Panc1 (cell line): Measurements from ENCODE around the gene SPECC1. TPM values are rescaled to one million over a fixed set of nuclear protein-coding genes. Genes with fewer than 3 reads are reported as not detected.

ENCODE experiments used
- ATAC-seq: fragments of 200-7000 bp; cut with Tn5 transposase; 2 replicates; pipeline ENCODE4 v1.9.1; 2020; ENCODE audit warnings: mild to moderate bottlenecking, moderate library complexity
- BruUV-seq: library from RNA; stranded (reverse); fragments of 400-500 nt; replicated peaks from 2 replicates; lab custom pipeline; 2021; lab: Mats Ljungman, UMichigan
- CTCF ChIA-PET: fragments of 300-600 bp; sonication (Branson Sonifier 250); formaldehyde crosslinking; loops from one replicate; lab custom pipeline; 2022; ENCODE audit warnings: antibody characterized with exemption; lab: Charles Lee
- POLR2A ChIA-PET: fragments of 300-600 bp; sonication (Branson Sonifier 250); formaldehyde crosslinking; loops from one replicate; lab custom pipeline; 2022; ENCODE audit warnings: antibody characterized with exemption; lab: Charles Lee
- DNase-seq: peaks from one replicate; pipeline ENCODE4 v3.0.0-alpha.2; 2010; ENCODE audit warnings: low read depth, low spot score
- H3K27ac ChIP-seq: 2 replicates; pipeline ENCODE4 v1.5.1; 2011; ENCODE audit warnings: mild to moderate bottlenecking, low read length, inconsistent platforms
- H3K27me3 ChIP-seq: fragments of 200-500 bp; sonication (Bioruptor generic); 2 replicates; pipeline ENCODE4 v1.6.0; 2014; ENCODE audit warnings: low read length, inconsistent platforms; ENCODE audit not compliant: control insufficient read depth, insufficient read depth
- H3K36me3 ChIP-seq: fragments of 200-500 bp; sonication (Bioruptor generic); 2 replicates; pipeline ENCODE4 v1.5.1; 2014; ENCODE audit warnings: inconsistent platforms, mild to moderate bottlenecking, low read length, moderate library complexity; ENCODE audit not compliant: control insufficient read depth, insufficient read depth
- H3K4me1 ChIP-seq: 2 replicates; pipeline ENCODE4 v1.5.1; 2011; ENCODE audit warnings: inconsistent platforms, mild to moderate bottlenecking, low read length, moderate library complexity; ENCODE audit not compliant: control insufficient read depth, insufficient read depth
- H3K4me3 ChIP-seq, 2 experiments: 2 replicates each; pipeline ENCODE4 v1.5.1; 2011 to 2012; ENCODE audit warnings: low read depth in 2 of 2, low read length in 2 of 2, mild to moderate bottlenecking in 2 of 2, inconsistent platforms in 1 of 2, moderate library complexity in 1 of 2
- H3K9me3 ChIP-seq: fragments of 200-500 bp; sonication (Bioruptor generic); 2 replicates; pipeline ENCODE4 v1.5.1; 2014; ENCODE audit warnings: low read depth, mild to moderate bottlenecking, inconsistent platforms, low read length, moderate library complexity; ENCODE audit not compliant: control insufficient read depth, insufficient read depth
- POLR2AphosphoS5 ChIP-seq: IDR thresholded peaks from 2 replicates; pipeline ENCODE4 v1.6.1; 2012; ENCODE audit warnings: mild to moderate bottlenecking, low read depth, low read length, moderate library complexity
- SIN3A ChIP-seq: IDR thresholded peaks from 2 replicates; pipeline ENCODE4 v1.6.1; 2012; ENCODE audit warnings: low read depth, mild to moderate bottlenecking, low read length, moderate library complexity, borderline replicate concordance; ENCODE audit not compliant: insufficient read depth
- TCF7L2 ChIP-seq: IDR thresholded peaks from 2 replicates; pipeline ENCODE4 v1.6.1; 2011; ENCODE audit warnings: mild to moderate bottlenecking, low read depth, low read length, inconsistent platforms
- in situ Hi-C: cut with HindIII; loops from 2 replicates; pipeline ENCODE4 v1.10.0; 2016; ENCODE audit warnings: low sequenced_read_pairs, low pct_unique_long_range_greater_than_20kb
- intact Hi-C: fragments of 100-400 bp; cut with micrococcal nuclease; formaldehyde crosslinking; loops from one replicate; pipeline ENCODE4 v1.10.0; 2022; ENCODE audit not compliant: unreplicated experiment
- total RNA-seq: library from RNA; stranded (reverse); gene quantifications from one replicate; pipeline ENCODE4 v1.2.1, GENCODE V29; 2021; ENCODE audit not compliant: unreplicated experiment
- TF ChIP-seq, protein P1 (sequence below), 2 experiments: IDR thresholded peaks; 2 replicates each; pipeline ENCODE4 v1.6.1; 2011 to 2012; ENCODE audit warnings: low read depth in 2 of 2, control low read depth in 1 of 2, low read length in 1 of 2, mild to moderate bottlenecking in 1 of 2, moderate library complexity in 1 of 2; ENCODE audit not compliant: insufficient read depth in 1 of 2
- TF ChIP-seq, protein P2 (sequence below): fragments of 450-650 bp; IDR thresholded peaks from 2 replicates; pipeline ENCODE4 v1.5.1; 2017; ENCODE audit warnings: mild to moderate bottlenecking

Gene SPECC1
- total RNA-seq, 1 experiment from 2014 or later = 80.8 TPM

DNA sequence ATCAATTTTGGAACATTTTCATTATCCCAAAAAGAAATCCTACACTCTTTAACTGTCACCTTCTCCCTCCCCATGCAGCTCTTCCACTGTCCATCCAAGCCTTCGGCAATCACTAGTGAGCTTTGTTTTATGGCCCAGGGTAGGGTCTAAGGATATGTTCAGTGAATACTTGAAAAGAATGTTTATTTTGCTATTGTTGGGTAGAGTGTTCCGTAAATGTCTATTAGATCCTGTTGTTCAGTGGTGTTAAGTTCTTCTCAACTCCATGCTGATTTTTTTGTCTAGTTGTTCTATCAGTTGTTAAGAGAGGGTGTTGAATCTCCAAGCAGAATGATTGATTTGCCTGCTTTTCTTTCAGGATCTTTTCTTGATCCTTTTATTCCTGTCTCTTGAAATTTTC is 29.9 kb downstream of the SPECC1 start:
- no peak overlapping the region for H3K4me3 ChIP-seq
- DNase-seq = no peak
- no TSS peak for BruUV-seq
- CTCF ChIA-PET = no interaction called here
- intact Hi-C loops = no loop called here
- POLR2A ChIA-PET = no interaction called here
- H3K4me1 ChIP-seq = peaks cover 6% of the 10 kb centered on the region
- no peaks in the 10 kb centered on the region for H3K9me3 ChIP-seq
- no peaks in the 10 kb centered on the region for H3K36me3 ChIP-seq
- H3K27me3 ChIP-seq = no peaks in the 10 kb centered on the region
- H3K27ac ChIP-seq = no peak overlapping the region
- in situ Hi-C loops = no loop called here
- no peak for ATAC-seq
- TF ChIP-seq SIN3A = no peak
- TF ChIP-seq, protein P1, sequence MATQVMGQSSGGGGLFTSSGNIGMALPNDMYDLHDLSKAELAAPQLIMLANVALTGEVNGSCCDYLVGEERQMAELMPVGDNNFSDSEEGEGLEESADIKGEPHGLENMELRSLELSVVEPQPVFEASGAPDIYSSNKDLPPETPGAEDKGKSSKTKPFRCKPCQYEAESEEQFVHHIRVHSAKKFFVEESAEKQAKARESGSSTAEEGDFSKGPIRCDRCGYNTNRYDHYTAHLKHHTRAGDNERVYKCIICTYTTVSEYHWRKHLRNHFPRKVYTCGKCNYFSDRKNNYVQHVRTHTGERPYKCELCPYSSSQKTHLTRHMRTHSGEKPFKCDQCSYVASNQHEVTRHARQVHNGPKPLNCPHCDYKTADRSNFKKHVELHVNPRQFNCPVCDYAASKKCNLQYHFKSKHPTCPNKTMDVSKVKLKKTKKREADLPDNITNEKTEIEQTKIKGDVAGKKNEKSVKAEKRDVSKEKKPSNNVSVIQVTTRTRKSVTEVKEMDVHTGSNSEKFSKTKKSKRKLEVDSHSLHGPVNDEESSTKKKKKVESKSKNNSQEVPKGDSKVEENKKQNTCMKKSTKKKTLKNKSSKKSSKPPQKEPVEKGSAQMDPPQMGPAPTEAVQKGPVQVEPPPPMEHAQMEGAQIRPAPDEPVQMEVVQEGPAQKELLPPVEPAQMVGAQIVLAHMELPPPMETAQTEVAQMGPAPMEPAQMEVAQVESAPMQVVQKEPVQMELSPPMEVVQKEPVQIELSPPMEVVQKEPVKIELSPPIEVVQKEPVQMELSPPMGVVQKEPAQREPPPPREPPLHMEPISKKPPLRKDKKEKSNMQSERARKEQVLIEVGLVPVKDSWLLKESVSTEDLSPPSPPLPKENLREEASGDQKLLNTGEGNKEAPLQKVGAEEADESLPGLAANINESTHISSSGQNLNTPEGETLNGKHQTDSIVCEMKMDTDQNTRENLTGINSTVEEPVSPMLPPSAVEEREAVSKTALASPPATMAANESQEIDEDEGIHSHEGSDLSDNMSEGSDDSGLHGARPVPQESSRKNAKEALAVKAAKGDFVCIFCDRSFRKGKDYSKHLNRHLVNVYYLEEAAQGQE (IDR thresholded peaks at IDR 0.05; ENCODE audit: insufficient read depth in 1 of 2, low read depth in 2 of 2, low read length in 1 of 2) = no peak
- no peak for TF ChIP-seq TCF7L2
- TF ChIP-seq, protein P2, sequence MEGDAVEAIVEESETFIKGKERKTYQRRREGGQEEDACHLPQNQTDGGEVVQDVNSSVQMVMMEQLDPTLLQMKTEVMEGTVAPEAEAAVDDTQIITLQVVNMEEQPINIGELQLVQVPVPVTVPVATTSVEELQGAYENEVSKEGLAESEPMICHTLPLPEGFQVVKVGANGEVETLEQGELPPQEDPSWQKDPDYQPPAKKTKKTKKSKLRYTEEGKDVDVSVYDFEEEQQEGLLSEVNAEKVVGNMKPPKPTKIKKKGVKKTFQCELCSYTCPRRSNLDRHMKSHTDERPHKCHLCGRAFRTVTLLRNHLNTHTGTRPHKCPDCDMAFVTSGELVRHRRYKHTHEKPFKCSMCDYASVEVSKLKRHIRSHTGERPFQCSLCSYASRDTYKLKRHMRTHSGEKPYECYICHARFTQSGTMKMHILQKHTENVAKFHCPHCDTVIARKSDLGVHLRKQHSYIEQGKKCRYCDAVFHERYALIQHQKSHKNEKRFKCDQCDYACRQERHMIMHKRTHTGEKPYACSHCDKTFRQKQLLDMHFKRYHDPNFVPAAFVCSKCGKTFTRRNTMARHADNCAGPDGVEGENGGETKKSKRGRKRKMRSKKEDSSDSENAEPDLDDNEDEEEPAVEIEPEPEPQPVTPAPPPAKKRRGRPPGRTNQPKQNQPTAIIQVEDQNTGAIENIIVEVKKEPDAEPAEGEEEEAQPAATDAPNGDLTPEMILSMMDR = no peak
- no peak for TF ChIP-seq POLR2AphosphoS5

DNA sequence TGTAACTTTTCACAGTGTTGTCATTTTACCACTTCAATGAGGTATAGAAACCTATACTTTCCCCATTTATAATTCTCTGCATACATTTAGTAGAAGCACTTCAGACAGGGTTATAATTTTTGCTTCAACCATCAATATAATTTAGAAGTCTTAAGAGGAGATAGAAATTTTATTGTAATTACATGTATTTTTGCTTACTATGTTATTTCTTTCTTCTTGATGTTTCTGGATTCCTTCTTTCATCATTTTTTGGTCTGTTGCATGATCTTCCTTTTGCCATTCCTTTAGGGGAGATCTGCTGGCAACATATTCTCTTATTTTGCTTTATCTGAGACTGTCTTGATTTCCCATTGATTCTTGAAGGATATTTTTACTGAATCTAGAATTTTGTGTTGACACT is 31.1 kb downstream of the SPECC1 start:
- no peak overlapping the region for H3K4me3 ChIP-seq
- DNase-seq (no peak), ATAC-seq (no peak)
- intact Hi-C loops (no loop called here), in situ Hi-C loops (no loop called here)
- BruUV-seq = no TSS peak
- no peaks in the 10 kb centered on the region for H3K9me3 ChIP-seq
- H3K27ac ChIP-seq = no peak overlapping the region
- ChIA-PET POLR2A (interaction anchor here (0.5 kb wide), 1 partner anchor 1069 kb away, joined by 3 read pairs; no protein-coding TSS in a partner anchor), CTCF (no interaction called here)
- no peaks in the 10 kb centered on the region for H3K27me3 ChIP-seq
- H3K36me3 ChIP-seq = no peaks in the 10 kb centered on the region
- peaks cover 8% of the 10 kb centered on the region for H3K4me1 ChIP-seq
- TF ChIP-seq POLR2AphosphoS5 = no peak
- TF ChIP-seq, protein P1 (IDR thresholded peaks at IDR 0.05; ENCODE audit: insufficient read depth in 1 of 2, low read depth in 2 of 2, low read length in 1 of 2) = no peak
- no peak for TF ChIP-seq SIN3A
- no peak for TF ChIP-seq TCF7L2
- TF ChIP-seq, protein P2 = no peak
